Measurements from ENCODE around the gene NUDCD3. TPM values are rescaled to one million over a fixed set of nuclear protein-coding genes. Genes with fewer than 3 reads are reported as not detected.

Gene NUDCD3
- total RNA-seq, 4 donors from 2014 or later, result 53.3 to 87.9 (median 73.2) TPM

- TF ChIP-seq, protein P1, sequence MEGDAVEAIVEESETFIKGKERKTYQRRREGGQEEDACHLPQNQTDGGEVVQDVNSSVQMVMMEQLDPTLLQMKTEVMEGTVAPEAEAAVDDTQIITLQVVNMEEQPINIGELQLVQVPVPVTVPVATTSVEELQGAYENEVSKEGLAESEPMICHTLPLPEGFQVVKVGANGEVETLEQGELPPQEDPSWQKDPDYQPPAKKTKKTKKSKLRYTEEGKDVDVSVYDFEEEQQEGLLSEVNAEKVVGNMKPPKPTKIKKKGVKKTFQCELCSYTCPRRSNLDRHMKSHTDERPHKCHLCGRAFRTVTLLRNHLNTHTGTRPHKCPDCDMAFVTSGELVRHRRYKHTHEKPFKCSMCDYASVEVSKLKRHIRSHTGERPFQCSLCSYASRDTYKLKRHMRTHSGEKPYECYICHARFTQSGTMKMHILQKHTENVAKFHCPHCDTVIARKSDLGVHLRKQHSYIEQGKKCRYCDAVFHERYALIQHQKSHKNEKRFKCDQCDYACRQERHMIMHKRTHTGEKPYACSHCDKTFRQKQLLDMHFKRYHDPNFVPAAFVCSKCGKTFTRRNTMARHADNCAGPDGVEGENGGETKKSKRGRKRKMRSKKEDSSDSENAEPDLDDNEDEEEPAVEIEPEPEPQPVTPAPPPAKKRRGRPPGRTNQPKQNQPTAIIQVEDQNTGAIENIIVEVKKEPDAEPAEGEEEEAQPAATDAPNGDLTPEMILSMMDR (IDR thresholded peaks at IDR 0.05), result no peak
- TF ChIP-seq POLR2A (IDR thresholded peaks at IDR 0.05), result no peak
- no peak for DNase-seq (ENCODE audit: low spot score in 2 of 2)
- intact Hi-C loops (cut with DNase I; ENCODE audit: low total_unique reads), result loop anchor here (10.0 kb wide), 2 partner anchors 55 to 225 kb away; no protein-coding TSS in a partner anchor
- H3K4me3 ChIP-seq (ENCODE audit: low read depth, poor library complexity, severe bottlenecking), result no peak overlapping the region
- WGBS, 2 donors, result 45 to 48% methylated on average over 4 of the region's 4 CpGs
Measured at GRCh38 chr7:44469461-44470134, 20.9 kb downstream of the NUDCD3 start.

- no peak for DNase-seq (ENCODE audit: low spot score in 2 of 2)
- intact Hi-C loops (cut with DNase I; ENCODE audit: low total_unique reads), result no loop called here
- WGBS, 2 donors, result 93 to 96% methylated on average over 4 of the region's 4 CpGs
- H3K4me3 ChIP-seq (ENCODE audit: low read depth, poor library complexity, severe bottlenecking), result no peak overlapping the region
- TF ChIP-seq POLR2A (IDR thresholded peaks at IDR 0.05), result no peak
- TF ChIP-seq, protein P1 (IDR thresholded peaks at IDR 0.05), result no peak
Measured at GRCh38 chr7:44467217-44467548, 23.3 kb downstream of the NUDCD3 start.

DNA sequence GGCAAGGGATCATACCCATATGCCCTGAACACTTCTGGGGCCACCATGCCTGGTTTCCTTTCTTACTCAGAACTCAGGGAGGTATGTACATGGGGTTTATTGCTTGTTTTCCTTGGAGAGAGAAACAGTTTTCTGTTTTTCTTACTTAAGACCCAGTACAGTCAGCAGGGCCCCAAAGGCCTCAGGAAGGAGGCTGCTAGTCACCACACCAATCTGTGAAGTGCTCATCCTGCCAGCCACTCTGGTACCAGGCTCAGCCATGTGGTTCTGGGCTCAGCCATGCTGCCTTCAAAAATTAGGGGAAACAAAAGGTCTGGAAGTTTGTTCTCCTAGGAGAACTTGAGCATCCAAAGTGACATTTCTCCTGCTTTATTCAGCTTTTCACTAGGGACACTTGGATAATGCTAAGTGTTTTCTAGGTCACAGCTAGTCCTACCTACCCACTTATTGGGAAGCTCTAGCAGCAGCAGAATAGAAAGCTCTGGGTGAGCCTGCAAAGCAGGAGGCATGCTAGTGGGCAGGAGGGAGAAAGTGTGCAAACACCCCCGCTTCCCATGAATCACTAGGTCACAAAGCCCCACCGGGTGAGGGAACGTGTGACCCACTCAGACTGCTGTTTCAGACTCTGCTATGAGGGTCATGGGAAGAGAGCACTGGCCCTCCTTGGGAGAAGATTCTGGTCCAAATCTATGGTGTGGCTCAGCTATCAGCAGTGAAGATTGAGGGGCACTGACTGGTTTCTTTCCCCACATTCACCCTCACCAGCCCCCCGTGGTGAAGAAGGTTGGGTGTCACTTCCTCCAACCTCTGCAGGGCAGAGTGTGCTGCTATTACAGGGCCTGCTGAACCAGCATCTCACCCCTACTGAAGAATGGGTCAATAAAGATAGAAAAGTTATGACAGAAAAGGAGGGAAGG lies 23.9 kb downstream of the NUDCD3 start:
- intact Hi-C loops (cut with DNase I; ENCODE audit: low total_unique reads), result no loop called here
- TF ChIP-seq POLR2A (IDR thresholded peaks at IDR 0.05), result no peak
- TF ChIP-seq, protein P1 (IDR thresholded peaks at IDR 0.05), result no peak
- H3K4me3 ChIP-seq (ENCODE audit: low read depth, poor library complexity, severe bottlenecking), result no peak overlapping the region
- no peak for DNase-seq (ENCODE audit: low spot score in 2 of 2)
- WGBS, 2 donors, result 85 to 86% methylated on average over 4 of the region's 4 CpGs

DNA sequence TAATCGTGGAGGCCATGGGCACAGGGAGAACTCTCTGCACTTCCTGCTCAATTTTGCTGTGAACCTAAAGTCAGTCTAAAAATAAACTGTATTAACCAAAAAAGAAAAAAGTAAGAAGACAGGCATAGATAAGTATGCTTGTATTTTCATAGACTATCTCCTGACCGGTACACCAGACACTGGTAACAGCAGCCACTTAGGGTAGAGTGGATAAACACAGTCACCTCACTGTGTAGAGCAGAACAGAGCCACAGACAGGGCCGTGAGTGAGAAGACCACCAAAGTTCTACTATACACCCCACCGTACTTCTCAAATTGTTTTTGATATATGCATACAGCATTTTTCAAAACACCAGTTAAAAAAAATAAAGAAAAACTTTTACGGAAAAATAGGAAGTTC lies 25.0 kb downstream of the NUDCD3 start:
- TF ChIP-seq, protein P1 (IDR thresholded peaks at IDR 0.05), result no peak
- no peak for TF ChIP-seq POLR2A (IDR thresholded peaks at IDR 0.05)
- H3K4me3 ChIP-seq (ENCODE audit: low read depth, poor library complexity, severe bottlenecking), result no peak overlapping the region
- WGBS, 2 donors, result 90 to 92% methylated on average over 5 of the region's 5 CpGs
- intact Hi-C loops (cut with DNase I; ENCODE audit: low total_unique reads), result no loop called here
- DNase-seq (ENCODE audit: low spot score in 2 of 2), result no peak

DNA sequence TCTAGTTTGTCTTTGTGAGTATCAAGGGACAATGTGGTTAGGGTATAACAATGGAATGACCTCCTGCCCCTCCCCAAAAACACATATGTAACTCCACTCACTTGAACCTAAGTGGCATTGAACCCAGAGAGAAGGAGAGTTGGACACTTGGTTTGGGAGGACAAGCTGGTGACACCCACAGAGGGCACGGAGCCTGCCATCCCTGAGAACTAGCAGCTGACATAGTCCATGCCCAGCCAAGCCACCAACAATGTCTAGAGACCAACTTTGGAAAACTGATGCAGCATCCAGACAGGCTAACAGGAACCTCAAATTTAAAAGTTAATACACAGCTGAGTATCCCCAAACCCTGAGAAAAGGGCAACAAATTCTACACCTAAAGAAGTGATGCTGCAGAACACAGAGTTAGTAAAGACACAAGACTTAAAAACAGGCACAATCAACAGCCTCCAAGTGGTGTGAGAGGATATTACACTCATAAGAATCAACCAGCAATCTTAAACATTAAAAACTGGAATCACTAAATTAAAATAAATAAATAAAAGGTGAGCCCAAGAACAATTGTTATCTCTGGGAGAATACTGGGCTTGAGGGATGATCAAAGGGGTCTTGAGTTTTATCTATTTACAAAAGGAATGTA lies 27.2 kb downstream of the NUDCD3 start:
- TF ChIP-seq, protein P1 (IDR thresholded peaks at IDR 0.05), result no peak
- no peak for TF ChIP-seq POLR2A (IDR thresholded peaks at IDR 0.05)
- DNase-seq (ENCODE audit: low spot score in 2 of 2), result no peak
- WGBS, 2 donors, result 90 to 100% methylated on average over 1 of the region's 1 CpG
- no peak overlapping the region for H3K4me3 ChIP-seq (ENCODE audit: low read depth, poor library complexity, severe bottlenecking)
- intact Hi-C loops (cut with DNase I; ENCODE audit: low total_unique reads), result no loop called here
